OCI-LY7 (cell line): ENCODE data around the gene RTL3. TPM values are rescaled to one million over a fixed set of nuclear protein-coding genes. Genes with fewer than 3 reads are reported as not detected.

Experiments used
- BruUV-seq: library from RNA; stranded (reverse); fragments of 400-500 nt; replicated peaks from 2 replicates; lab custom pipeline; 2021; lab: Mats Ljungman, UMichigan
- CTCF ChIA-PET: fragments of 300-600 bp; sonication (Branson Sonifier 250); formaldehyde crosslinking; loops from one replicate; lab custom pipeline; 2022; ENCODE audit warnings: antibody characterized with exemption; ENCODE audit not compliant: unreplicated experiment; lab: Charles Lee
- POLR2A ChIA-PET: fragments of 300-600 bp; sonication (Branson Sonifier 250); formaldehyde crosslinking; loops from one replicate; lab custom pipeline; 2022; ENCODE audit warnings: antibody characterized with exemption; lab: Charles Lee
- DNase-seq: peaks from one replicate; pipeline ENCODE4 v3.0.0-alpha.2; 2015; ENCODE audit warnings: low spot score
- H2AFZ ChIP-seq: fragments of 200-600 bp; sonication (generic), shearing (Covaris generic); 2 replicates; pipeline ENCODE4 v1.6.1; 2014; ENCODE audit warnings: mild to moderate bottlenecking, antibody characterized with exemption, low read length, moderate library complexity
- H3K27ac ChIP-seq: fragments of 200-600 bp; sonication (generic); 2 replicates; pipeline ENCODE4 v1.5.1; 2014; ENCODE audit warnings: mixed run types, low read depth, mild to moderate bottlenecking, moderate library complexity, low read length, inconsistent platforms; ENCODE audit not compliant: poor library complexity, severe bottlenecking
- H3K36me3 ChIP-seq: fragments of 200-600 bp; sonication (generic); 2 replicates; pipeline ENCODE4 v1.6.1; 2014; ENCODE audit warnings: mild to moderate bottlenecking, antibody characterized with exemption, low read length, moderate library complexity, mixed read lengths; ENCODE audit not compliant: insufficient read depth
- H3K4me1 ChIP-seq: fragments of 200-600 bp; sonication (generic); 2 replicates; pipeline ENCODE4 v1.5.1; 2014; ENCODE audit warnings: mild to moderate bottlenecking, low read length; ENCODE audit not compliant: insufficient read depth, poor library complexity, severe bottlenecking
- H3K4me2 ChIP-seq: fragments of 200-600 bp; sonication (generic); 2 replicates; pipeline ENCODE4 v1.6.1; 2014; ENCODE audit warnings: mild to moderate bottlenecking, low read length
- H3K4me3 ChIP-seq: fragments of 200-600 bp; sonication (generic); 2 replicates; pipeline ENCODE4 v1.5.1; 2014; ENCODE audit warnings: mild to moderate bottlenecking, low read depth, low read length; ENCODE audit not compliant: poor library complexity, severe bottlenecking
- H3K79me2 ChIP-seq: fragments of 200-600 bp; sonication (generic); 2 replicates; pipeline ENCODE4 v1.6.1; 2016; ENCODE audit warnings: low read depth, mild to moderate bottlenecking, low read length, moderate library complexity, mixed read lengths; ENCODE audit not compliant: insufficient read depth
- H3K9me2 ChIP-seq: fragments of 200-600 bp; sonication (generic); 2 replicates; pipeline ENCODE4 v1.6.1; 2016; ENCODE audit warnings: mild to moderate bottlenecking, low read length, mixed read lengths; ENCODE audit not compliant: insufficient read depth
- H3K9me3 ChIP-seq: fragments of 200-600 bp; sonication (generic); 2 replicates; pipeline ENCODE4 v1.6.1; 2014; ENCODE audit warnings: mild to moderate bottlenecking, mixed run types, low read length, mixed read lengths
- H4K20me1 ChIP-seq: fragments of 200-600 bp; sonication (generic); 2 replicates; pipeline ENCODE4 v1.6.1; 2014; ENCODE audit warnings: mild to moderate bottlenecking, antibody characterized with exemption, low read length, moderate library complexity, mixed read lengths; ENCODE audit not compliant: insufficient read depth
- CTCF ChIP-seq: fragments of 200-600 bp; sonication (generic); conservative IDR thresholded peaks from 2 replicates; pipeline ENCODE4 v1.5.1; 2014; ENCODE audit warnings: mild to moderate bottlenecking, antibody characterized with exemption, low read length, moderate library complexity, mixed read lengths
- EZH2phosphoT487 ChIP-seq: fragments of 200-600 bp; sonication (generic); IDR thresholded peaks from 2 replicates; pipeline ENCODE4 v1.6.1; 2018; ENCODE audit warnings: low read depth, borderline replicate concordance, mild to moderate bottlenecking, mixed run types, antibody characterized with exemption, low read length, moderate library complexity, mixed read lengths
- intact Hi-C: fragments of 100-400 bp; cut with micrococcal nuclease; formaldehyde crosslinking; loops from one replicate; pipeline ENCODE4 v1.10.0; 2022; ENCODE audit not compliant: unreplicated experiment
- total RNA-seq, 2 experiments: library from RNA; depleted of rRNA in 1 of 2; stranded (reverse); fragments of >200 nt in 1 of 2; shearing (Covaris generic) in 1 of 2; gene quantifications; 2 replicates each; pipeline ENCODE4 v1.2.3, GENCODE V29; 2014 to 2022

The RTL3 gene
- total RNA-seq, 2 experiments from 2014 or later = not detected

GRCh38 chrX:78624962-78625909 lies 33.9 kb downstream of the RTL3 start:
- TF ChIP-seq EZH2phosphoT487 (no peak), CTCF (no peak)
- Histone ChIP-seq H3K4me2 (no peak overlapping the region), H3K9me2 (no peaks in the 10 kb centered on the region), H3K4me3 (no peak overlapping the region), H3K79me2 (no peaks in the 10 kb centered on the region), H3K36me3 (no peaks in the 10 kb centered on the region), H2AFZ (no peak overlapping the region), H3K27ac (no peak overlapping the region), H3K4me1 (no peaks in the 10 kb centered on the region), H3K9me3 (no peaks in the 10 kb centered on the region), H4K20me1 (no peaks in the 10 kb centered on the region)
- intact Hi-C loops = no loop called here
- POLR2A ChIA-PET = no interaction called here
- BruUV-seq = no TSS peak
- no peak for DNase-seq
- CTCF ChIA-PET = no interaction called here

GRCh38 chrX:78624426-78624825 lies 34.7 kb downstream of the RTL3 start:
- H3K36me3 ChIP-seq = no peaks in the 10 kb centered on the region
- ChIA-PET CTCF (no interaction called here), POLR2A (no interaction called here)
- no peaks in the 10 kb centered on the region for H3K9me3 ChIP-seq
- TF ChIP-seq EZH2phosphoT487 (no peak), CTCF (no peak)
- BruUV-seq = no TSS peak
- intact Hi-C loops = no loop called here
- no peaks in the 10 kb centered on the region for H3K4me1 ChIP-seq
- no peaks in the 10 kb centered on the region for H4K20me1 ChIP-seq
- DNase-seq = no peak
- H3K79me2 ChIP-seq = no peaks in the 10 kb centered on the region
- no peak overlapping the region for H3K4me3 ChIP-seq
- H3K9me2 ChIP-seq = no peaks in the 10 kb centered on the region
- H3K27ac ChIP-seq = no peak overlapping the region
- no peak overlapping the region for H3K4me2 ChIP-seq
- no peak overlapping the region for H2AFZ ChIP-seq

GRCh38 chrX:78622831-78623230 lies 36.3 kb downstream of the RTL3 start:
- intact Hi-C loops = no loop called here
- Histone ChIP-seq H3K9me2 (no peaks in the 10 kb centered on the region), H2AFZ (no peak overlapping the region), H3K4me1 (no peaks in the 10 kb centered on the region), H3K4me3 (no peak overlapping the region), H3K36me3 (no peaks in the 10 kb centered on the region), H3K27ac (no peak overlapping the region), H3K9me3 (no peaks in the 10 kb centered on the region), H3K79me2 (no peaks in the 10 kb centered on the region), H4K20me1 (no peaks in the 10 kb centered on the region), H3K4me2 (no peak overlapping the region)
- ChIA-PET CTCF (no interaction called here), POLR2A (no interaction called here)
- TF ChIP-seq CTCF = no peak
- no peak for TF ChIP-seq EZH2phosphoT487
- no peak for DNase-seq
- no TSS peak for BruUV-seq
